Brain microvascular endothelial cell (primary cell): ENCODE results near the gene RAPGEF2.
"Not testable (repeated sequence)": the region's sequence is repeated elsewhere in the genome, so short reads cannot be mapped to it uniquely, and the experiment has no call there.

Source experiments
- DNase-seq: peaks from one replicate; pipeline ENCODE4 v3.0.0-alpha.2; 2020
- H3K27ac ChIP-seq: fragments of 250-450 bp; sonication (Bioruptor Pico); 2 replicates; pipeline ENCODE4 v1.5.1; 2020; ENCODE audit warnings: mild to moderate bottlenecking, moderate library complexity
- H3K27me3 ChIP-seq: fragments of 250-450 bp; sonication (Bioruptor Pico); replicated peaks from 2 replicates; pipeline ENCODE4 v1.5.1; 2020; ENCODE audit warnings: mild to moderate bottlenecking
- H3K36me3 ChIP-seq: fragments of 250-450 bp; sonication (Bioruptor Pico); replicated peaks from 2 replicates; pipeline ENCODE4 v1.5.1; 2020; ENCODE audit warnings: mild to moderate bottlenecking
- H3K4me3 ChIP-seq: 2 replicates; pipeline ENCODE4 v1.5.1; 2011; ENCODE audit warnings: low read depth, mild to moderate bottlenecking, control low read depth, low read length, moderate library complexity
- CTCF ChIP-seq: IDR thresholded peaks from 2 replicates; pipeline ENCODE4 v1.5.1; 2011; ENCODE audit warnings: low read depth, mild to moderate bottlenecking, moderate library complexity, low read length, control low read depth, inconsistent platforms; ENCODE audit errors: missing control alignments
- in situ Hi-C: cut with HindIII; loops from 2 replicates; pipeline ENCODE4 v1.10.0; 2017; ENCODE audit warnings: low sequenced_read_pairs, low pct_ligation_motif_present

The RAPGEF2 gene

DNA sequence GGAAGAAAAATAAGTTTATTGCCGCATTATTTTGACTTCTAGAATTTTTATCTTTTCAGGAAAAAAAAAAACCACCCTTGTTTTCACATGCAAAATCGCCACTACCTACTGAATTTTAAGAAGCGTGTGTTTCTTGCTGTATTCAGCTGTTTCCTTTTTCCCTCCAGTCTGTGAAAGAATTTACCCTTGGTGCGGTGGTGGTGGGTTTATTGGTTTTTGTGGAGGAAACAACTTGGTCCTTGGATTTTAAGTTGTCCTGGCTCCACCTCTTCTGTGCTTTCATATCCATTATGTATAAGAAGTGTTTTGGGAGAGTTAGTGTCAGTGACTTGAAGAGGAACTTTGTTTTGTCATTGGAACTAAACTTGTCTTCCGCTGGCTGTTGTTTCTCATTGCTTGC is 8.1 kb downstream of the RAPGEF2 start:
- no peak for TF ChIP-seq CTCF
- in situ Hi-C loops = no loop called here
- Histone ChIP-seq H3K4me3 (no peak overlapping the region), H3K36me3 (no peaks in the 10 kb centered on the region), H3K27me3 (no peaks in the 10 kb centered on the region), H3K27ac (no peak overlapping the region)
- no peak for DNase-seq

DNA sequence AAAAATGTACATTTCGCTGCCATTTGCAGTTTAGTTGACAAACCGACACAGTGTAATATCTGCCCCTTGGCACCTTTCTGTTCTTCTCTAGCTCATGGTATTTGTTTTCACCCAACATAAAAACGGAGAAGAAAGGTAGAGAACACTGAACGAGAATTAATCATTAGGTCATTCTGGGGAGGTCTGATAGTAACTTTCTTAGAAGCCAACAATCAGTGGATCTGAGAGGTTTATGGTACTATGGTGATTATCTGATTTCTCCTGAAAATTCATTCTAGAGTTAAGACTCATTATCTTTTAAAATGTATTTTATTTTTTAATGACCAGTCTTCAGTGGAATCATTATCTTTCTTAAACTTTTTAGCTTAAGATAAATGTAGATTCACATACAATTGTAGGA is 8.5 kb downstream of the RAPGEF2 start:
- Histone ChIP-seq H3K27me3 (no peaks in the 10 kb centered on the region), H3K27ac (no peak overlapping the region), H3K4me3 (no peak overlapping the region), H3K36me3 (no peaks in the 10 kb centered on the region)
- in situ Hi-C loops = no loop called here
- TF ChIP-seq CTCF = no peak
- no peak for DNase-seq

- DNase-seq, H3K27me3 ChIP-seq, in situ Hi-C loops, H3K36me3 ChIP-seq, H3K27ac ChIP-seq, H3K4me3 ChIP-seq: not testable (repeated sequence)
These were observed 10.5 kb downstream of the RAPGEF2 start for GRCh38 chr4:159113366-159113765.

DNA sequence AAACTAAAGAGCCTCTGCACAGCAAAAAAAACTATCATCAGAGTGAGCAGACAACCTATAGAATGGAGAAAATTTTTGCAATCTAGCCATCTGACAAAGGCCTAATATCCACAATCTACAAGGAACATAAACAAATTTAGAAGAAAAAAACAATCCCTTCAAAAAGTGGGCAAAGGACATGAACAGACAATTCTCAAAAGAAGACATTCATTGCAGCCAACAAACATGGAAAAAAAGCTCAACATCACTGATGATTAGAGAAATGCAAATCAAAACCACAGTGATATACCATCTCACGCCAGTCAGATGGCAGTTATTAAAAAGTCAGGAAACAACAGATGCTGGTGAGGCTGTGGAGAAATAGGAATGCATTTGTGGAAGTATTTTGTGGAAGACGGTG is 13.2 kb downstream of the RAPGEF2 start:
- in situ Hi-C loops, H3K4me3 ChIP-seq: not testable (repeated sequence)

GRCh38 chr4:159116693-159117092 is 13.8 kb downstream of the RAPGEF2 start:
- H3K4me3 ChIP-seq, DNase-seq, H3K27ac ChIP-seq, H3K27me3 ChIP-seq, H3K36me3 ChIP-seq, in situ Hi-C loops: not testable (repeated sequence)

More for the DNA sequence above, 13.2 kb downstream of the RAPGEF2 start:
- not testable (repeated sequence) for H3K27me3 ChIP-seq, DNase-seq, H3K27ac ChIP-seq, H3K36me3 ChIP-seq

GRCh38 chr4:159117564-159117963 is 14.7 kb downstream of the RAPGEF2 start:
- no peaks in the 10 kb centered on the region for H3K27me3 ChIP-seq
- H3K36me3 ChIP-seq = no peaks in the 10 kb centered on the region
- no peak for DNase-seq
- H3K4me3 ChIP-seq = no peak overlapping the region
- TF ChIP-seq CTCF = no peak
- H3K27ac ChIP-seq = no peak overlapping the region
- in situ Hi-C loops = no loop called here

GRCh38 chr4:159117968-159118367 is 15.1 kb downstream of the RAPGEF2 start:
- no peak overlapping the region for H3K4me3 ChIP-seq
- H3K27me3 ChIP-seq = no peaks in the 10 kb centered on the region
- TF ChIP-seq CTCF = no peak
- no peak overlapping the region for H3K27ac ChIP-seq
- no peak for DNase-seq
- in situ Hi-C loops = no loop called here
- no peaks in the 10 kb centered on the region for H3K36me3 ChIP-seq
